Smooth muscle cell (in vitro differentiated cells): Measurements from ENCODE around the gene C22orf39. TPM values are rescaled to one million over a fixed set of nuclear protein-coding genes. Genes with fewer than 3 reads are reported as not detected.

Experiments
- DNase-seq: peaks from one replicate; lab custom pipeline; 2025; ENCODE audit not compliant: unreplicated experiment; lab: John Stamatoyannopoulos, UW
- H2AFZ ChIP-seq: fragments of 200-600 bp; sonication (generic); 2 replicates; pipeline ENCODE4 v1.6.0; 2016; ENCODE audit warnings: antibody characterized with exemption, low read depth, mild to moderate bottlenecking
- H3F3A ChIP-seq: fragments of 200-600 bp; sonication (generic); 2 replicates; pipeline ENCODE4 v1.6.0; 2017; ENCODE audit warnings: antibody characterized with exemption, low read depth
- H3K27ac ChIP-seq: fragments of 200-600 bp; sonication (generic); 2 replicates; pipeline ENCODE4 v1.5.1; 2016; ENCODE audit warnings: low read depth, mild to moderate bottlenecking
- H3K27me3 ChIP-seq: fragments of 200-600 bp; sonication (generic); 2 replicates; pipeline ENCODE4 v1.6.1; 2016; ENCODE audit warnings: low read depth, mild to moderate bottlenecking
- H3K36me3 ChIP-seq: fragments of 200-600 bp; sonication (generic); 2 replicates; pipeline ENCODE4 v1.5.1; 2016; ENCODE audit warnings: low read depth
- H3K4me1 ChIP-seq: fragments of 200-600 bp; sonication (generic); 2 replicates; pipeline ENCODE4 v1.5.1; 2016; ENCODE audit warnings: low read depth
- H3K4me2 ChIP-seq: fragments of 200-600 bp; sonication (generic); 2 replicates; pipeline ENCODE4 v1.6.0; 2016; ENCODE audit warnings: mild to moderate bottlenecking
- H3K4me3 ChIP-seq: fragments of 200-600 bp; sonication (generic); 2 replicates; pipeline ENCODE4 v1.5.1; 2016; ENCODE audit warnings: mild to moderate bottlenecking
- H3K79me2 ChIP-seq: fragments of 200-600 bp; sonication (generic); 2 replicates; pipeline ENCODE4 v1.6.0; 2016; ENCODE audit warnings: low read depth, mild to moderate bottlenecking
- H3K9ac ChIP-seq: fragments of 200-600 bp; sonication (generic); 2 replicates; pipeline ENCODE4 v1.6.0; 2016; ENCODE audit warnings: low read depth
- H3K9me3 ChIP-seq: fragments of 200-600 bp; sonication (generic); replicated peaks from 2 replicates; pipeline ENCODE4 v1.5.1; 2016; ENCODE audit warnings: low read depth
- H4K20me1 ChIP-seq: fragments of 200-600 bp; sonication (generic); 2 replicates; pipeline ENCODE4 v1.6.0; 2016; ENCODE audit warnings: low read depth
- CTCF ChIP-seq: fragments of 200-600 bp; sonication (generic); IDR thresholded peaks from 2 replicates; pipeline ENCODE4 v1.5.1; 2017; ENCODE audit warnings: borderline replicate concordance, mild to moderate bottlenecking, antibody characterized with exemption; ENCODE audit not compliant: insufficient read depth, poor library complexity, severe bottlenecking
- WGBS: methylation state at CpG from one replicate; pipeline ENCODE4 v1.1.7; 2016; ENCODE audit warnings: low lambda C conversion rate; 5-methylcytosine and 5-hydroxymethylcytosine counted together
- polyA plus RNA-seq: library from polyadenylated mRNA; unstranded; fragments of >200 nt; fragmentation: Nextera tagmentation; extraction: Ambion mirVana; gene quantifications from 2 replicates; pipeline ENCODE4 v1.2.1, GENCODE V29; 2016
- total RNA-seq: library from RNA; depleted of rRNA; stranded (reverse); fragments of >200 nt; gene quantifications from 2 replicates; pipeline ENCODE4 v1.2.3, GENCODE V29; 2014

Gene C22orf39
- total and polyA plus RNA-seq, 2 experiments from 2014 or later = 16.5 to 29.5 TPM

- Histone ChIP-seq H3F3A (peaks cover 13% of the 10 kb centered on the region), H3K9me3 (no peaks in the 10 kb centered on the region), H4K20me1 (peaks cover 94% of the 10 kb centered on the region), H3K36me3 (no peaks in the 10 kb centered on the region), H3K4me2 (no peak overlapping the region), H3K79me2 (peaks cover 93% of the 10 kb centered on the region), H3K4me3 (no peak overlapping the region), H3K4me1 (peaks cover 7% of the 10 kb centered on the region), H3K9ac (no peak overlapping the region), H3K27ac (no peak overlapping the region), H3K27me3 (no peaks in the 10 kb centered on the region), H2AFZ (no peak overlapping the region)
- WGBS = 91% methylated on average over 6 of the region's 6 CpGs
- no peak for TF ChIP-seq CTCF
- DNase-seq = no peak
Measured at GRCh38 chr22:19420321-19420720, 27.2 kb downstream of the C22orf39 start.

- Histone ChIP-seq H3K27me3 (no peaks in the 10 kb centered on the region), H3K9ac (no peak overlapping the region), H2AFZ (no peak overlapping the region), H3K36me3 (no peaks in the 10 kb centered on the region), H3K79me2 (peaks cover 93% of the 10 kb centered on the region), H3K4me3 (no peak overlapping the region), H3K27ac (no peak overlapping the region), H4K20me1 (peaks cover 94% of the 10 kb centered on the region), H3K9me3 (no peaks in the 10 kb centered on the region), H3K4me1 (peaks cover 7% of the 10 kb centered on the region), H3F3A (peaks cover 10% of the 10 kb centered on the region), H3K4me2 (no peak overlapping the region)
- no peak for TF ChIP-seq CTCF
- WGBS = 93% methylated on average over 5 of the region's 5 CpGs
- DNase-seq = no peak
Measured at GRCh38 chr22:19419464-19420178, 27.9 kb downstream of the C22orf39 start.

- H3K36me3 ChIP-seq = no peaks in the 10 kb centered on the region
- no peaks in the 10 kb centered on the region for H3K27me3 ChIP-seq
- 96% methylated on average over 5 of the region's 5 CpGs for WGBS
- H3K79me2 ChIP-seq = peaks cover 93% of the 10 kb centered on the region
- peaks cover 94% of the 10 kb centered on the region for H4K20me1 ChIP-seq
- H3K4me3 ChIP-seq = no peak overlapping the region
- peaks cover 7% of the 10 kb centered on the region for H3K4me1 ChIP-seq
- no peak overlapping the region for H2AFZ ChIP-seq
- peaks cover 9% of the 10 kb centered on the region for H3F3A ChIP-seq
- no peak overlapping the region for H3K4me2 ChIP-seq
- no peaks in the 10 kb centered on the region for H3K9me3 ChIP-seq
- TF ChIP-seq CTCF = no peak
- H3K27ac ChIP-seq = no peak overlapping the region
- no peak for DNase-seq
- H3K9ac ChIP-seq = no peak overlapping the region
Measured at GRCh38 chr22:19419086-19419463, 28.4 kb downstream of the C22orf39 start.

- Histone ChIP-seq H2AFZ (no peak overlapping the region), H3F3A (no peaks in the 10 kb centered on the region), H3K4me3 (no peak overlapping the region), H4K20me1 (peaks cover 81% of the 10 kb centered on the region), H3K4me1 (no peaks in the 10 kb centered on the region), H3K9me3 (no peaks in the 10 kb centered on the region), H3K36me3 (no peaks in the 10 kb centered on the region), H3K79me2 (peaks cover 59% of the 10 kb centered on the region), H3K9ac (no peak overlapping the region), H3K27ac (no peak overlapping the region), H3K27me3 (no peaks in the 10 kb centered on the region), H3K4me2 (no peak overlapping the region)
- WGBS = 97% methylated on average over 4 of the region's 4 CpGs
- no peak for DNase-seq
- TF ChIP-seq CTCF = no peak
Measured at GRCh38 chr22:19412923-19413322, 34.6 kb downstream of the C22orf39 start.
